A673 (cell line): ENCODE results near the gene TRDMT1. TPM values are rescaled to one million over a fixed set of nuclear protein-coding genes. Genes with fewer than 3 reads are reported as not detected.

Experiments
- BruUV-seq: library from RNA; stranded (reverse); fragments of 400-500 nt; replicated peaks from 2 replicates; lab custom pipeline; 2021; lab: Mats Ljungman, UMichigan
- CTCF ChIA-PET: fragments of 300-600 bp; sonication (Branson Sonifier 250); formaldehyde crosslinking; loops from one replicate; lab custom pipeline; 2022; ENCODE audit warnings: antibody characterized with exemption; lab: Charles Lee
- POLR2A ChIA-PET: fragments of 300-600 bp; sonication (Branson Sonifier 250); formaldehyde crosslinking; loops from one replicate; lab custom pipeline; 2022; ENCODE audit warnings: antibody characterized with exemption; ENCODE audit not compliant: low non-redundant PET; lab: Charles Lee
- DNase-seq: peaks from one replicate; pipeline ENCODE4 v3.0.0-alpha.2; 2015; ENCODE audit warnings: low spot score
- H3K27ac ChIP-seq: fragments of 200-600 bp; sonication (generic); 2 replicates; pipeline ENCODE4 v1.5.1; 2016; ENCODE audit warnings: mixed run types, low read depth, mild to moderate bottlenecking, mixed read lengths, antibody characterized with exemption, low read length; ENCODE audit not compliant: poor library complexity, severe bottlenecking
- H3K27me3 ChIP-seq: fragments of 200-600 bp; sonication (generic); replicated peaks from 2 replicates; pipeline ENCODE4 v1.6.1; 2017; ENCODE audit warnings: mixed run types, low read depth, mild to moderate bottlenecking, mixed read lengths, antibody characterized with exemption, low read length; ENCODE audit not compliant: insufficient read depth, poor library complexity
- H3K36me3 ChIP-seq: fragments of 200-600 bp; sonication (generic); 2 replicates; pipeline ENCODE4 v1.6.1; 2016; ENCODE audit warnings: mixed run types, mild to moderate bottlenecking, mixed read lengths, antibody characterized with exemption, low read length; ENCODE audit not compliant: insufficient read depth, poor library complexity, severe bottlenecking
- H3K4me1 ChIP-seq: fragments of 200-600 bp; sonication (generic); 2 replicates; pipeline ENCODE4 v1.6.1; 2017; ENCODE audit warnings: mixed run types, mild to moderate bottlenecking, mixed read lengths, antibody characterized with exemption, low read length; ENCODE audit not compliant: insufficient read depth, poor library complexity, severe bottlenecking
- H3K4me3 ChIP-seq: fragments of 200-600 bp; sonication (generic); 2 replicates; pipeline ENCODE4 v1.5.1; 2016; ENCODE audit warnings: low read depth, mixed run types, mild to moderate bottlenecking, mixed read lengths, low read length; ENCODE audit not compliant: poor library complexity, severe bottlenecking
- H3K9me3 ChIP-seq: fragments of 200-600 bp; sonication (generic); 2 replicates; pipeline ENCODE4 v1.6.1; 2016; ENCODE audit warnings: mixed run types, low read depth, mild to moderate bottlenecking, mixed read lengths, antibody characterized with exemption, low read length; ENCODE audit not compliant: poor library complexity, severe bottlenecking
- EZH2 ChIP-seq: fragments of 200-600 bp; sonication (generic); IDR thresholded peaks from 2 replicates; pipeline ENCODE4 v1.6.1; 2017; ENCODE audit warnings: borderline replicate concordance, low read depth, mild to moderate bottlenecking, mixed read lengths, antibody characterized with exemption, low read length; ENCODE audit not compliant: poor library complexity, severe bottlenecking
- intact Hi-C: fragments of 100-400 bp; cut with micrococcal nuclease; formaldehyde crosslinking; loops from one replicate; pipeline ENCODE4 v1.10.0; 2022; ENCODE audit not compliant: unreplicated experiment
- total RNA-seq: library from RNA; stranded (reverse); gene quantifications from 2 replicates; pipeline ENCODE4 v1.2.3, GENCODE V29; 2021
- TF ChIP-seq, protein P1 (sequence below): fragments of 300-800, 200-600 bp; sonication (generic); conservative IDR thresholded peaks from 2 replicates; pipeline ENCODE4 v1.5.1; 2017; ENCODE audit warnings: low read depth, mild to moderate bottlenecking, antibody characterized with exemption, low read length, moderate library complexity, mixed read lengths

The TRDMT1 gene
- total RNA-seq, 1 experiment from 2014 or later: 14.0 TPM

DNA sequence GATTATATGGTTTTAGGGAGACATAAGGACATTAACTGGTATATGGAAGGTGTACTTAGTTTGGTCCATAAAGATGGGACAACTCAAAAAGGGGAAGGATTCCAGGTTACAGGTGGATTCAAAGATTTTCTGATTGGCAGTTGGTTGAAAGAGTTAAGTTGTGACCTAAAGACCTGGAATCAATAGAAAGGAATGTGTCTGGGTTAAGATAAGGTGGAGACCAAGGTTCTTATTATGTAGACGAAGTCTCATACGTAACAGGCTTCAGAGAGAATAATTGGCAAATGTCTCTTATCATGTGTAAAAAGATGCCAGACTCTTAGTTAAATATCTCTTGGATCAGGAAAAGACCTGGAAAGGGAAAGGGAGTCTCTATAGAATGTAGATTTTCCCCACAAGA lies 1.0 kb upstream of the TRDMT1 start:
- intact Hi-C loops: no loop called here
- Histone ChIP-seq H3K27ac (no peak overlapping the region), H3K4me3 (no peak overlapping the region), H3K27me3 (no peaks in the 10 kb centered on the region), H3K4me1 (peaks cover 34% of the 10 kb centered on the region), H3K9me3 (no peaks in the 10 kb centered on the region), H3K36me3 (no peaks in the 10 kb centered on the region)
- no peak for TF ChIP-seq EZH2
- TF ChIP-seq, protein P1, sequence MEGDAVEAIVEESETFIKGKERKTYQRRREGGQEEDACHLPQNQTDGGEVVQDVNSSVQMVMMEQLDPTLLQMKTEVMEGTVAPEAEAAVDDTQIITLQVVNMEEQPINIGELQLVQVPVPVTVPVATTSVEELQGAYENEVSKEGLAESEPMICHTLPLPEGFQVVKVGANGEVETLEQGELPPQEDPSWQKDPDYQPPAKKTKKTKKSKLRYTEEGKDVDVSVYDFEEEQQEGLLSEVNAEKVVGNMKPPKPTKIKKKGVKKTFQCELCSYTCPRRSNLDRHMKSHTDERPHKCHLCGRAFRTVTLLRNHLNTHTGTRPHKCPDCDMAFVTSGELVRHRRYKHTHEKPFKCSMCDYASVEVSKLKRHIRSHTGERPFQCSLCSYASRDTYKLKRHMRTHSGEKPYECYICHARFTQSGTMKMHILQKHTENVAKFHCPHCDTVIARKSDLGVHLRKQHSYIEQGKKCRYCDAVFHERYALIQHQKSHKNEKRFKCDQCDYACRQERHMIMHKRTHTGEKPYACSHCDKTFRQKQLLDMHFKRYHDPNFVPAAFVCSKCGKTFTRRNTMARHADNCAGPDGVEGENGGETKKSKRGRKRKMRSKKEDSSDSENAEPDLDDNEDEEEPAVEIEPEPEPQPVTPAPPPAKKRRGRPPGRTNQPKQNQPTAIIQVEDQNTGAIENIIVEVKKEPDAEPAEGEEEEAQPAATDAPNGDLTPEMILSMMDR: no peak
- BruUV-seq: no TSS peak
- CTCF ChIA-PET: no interaction called here
- POLR2A ChIA-PET: no interaction called here
- no peak for DNase-seq

DNA sequence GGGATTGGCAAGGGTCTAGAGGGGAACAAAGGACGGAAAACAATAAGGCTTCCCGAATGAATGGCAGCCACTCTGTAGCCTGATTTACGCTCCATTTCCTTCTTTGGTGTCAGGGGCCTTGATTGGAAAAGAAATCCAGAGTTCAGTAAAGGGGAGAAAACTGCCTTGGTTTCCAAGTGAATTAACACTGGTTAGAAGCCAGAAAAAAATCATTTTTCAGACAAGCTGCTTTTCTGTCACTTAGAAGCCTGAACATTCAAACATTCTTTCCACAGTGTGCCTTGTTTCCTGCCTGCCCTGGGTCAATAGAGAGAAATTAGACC lies 283 bp upstream of the TRDMT1 start:
- no peaks in the 10 kb centered on the region for H3K9me3 ChIP-seq
- H3K36me3 ChIP-seq: no peaks in the 10 kb centered on the region
- no peaks in the 10 kb centered on the region for H3K27me3 ChIP-seq
- peaks cover 34% of the 10 kb centered on the region for H3K4me1 ChIP-seq
- intact Hi-C loops: loop anchor here (2.0 kb wide), 1 partner anchor 27 kb away; the partner anchor contains the start of gene VIM
- peak overlapping the region; percentile 96 for H3K27ac ChIP-seq
- TF ChIP-seq, protein P1: no peak
- no peak for TF ChIP-seq EZH2
- H3K4me3 ChIP-seq: peak overlapping the region; percentile 58
- POLR2A ChIA-PET: no interaction called here
- DNase-seq: no peak
- BruUV-seq: TSS peak; percentile 84
- CTCF ChIA-PET: no interaction called here

DNA sequence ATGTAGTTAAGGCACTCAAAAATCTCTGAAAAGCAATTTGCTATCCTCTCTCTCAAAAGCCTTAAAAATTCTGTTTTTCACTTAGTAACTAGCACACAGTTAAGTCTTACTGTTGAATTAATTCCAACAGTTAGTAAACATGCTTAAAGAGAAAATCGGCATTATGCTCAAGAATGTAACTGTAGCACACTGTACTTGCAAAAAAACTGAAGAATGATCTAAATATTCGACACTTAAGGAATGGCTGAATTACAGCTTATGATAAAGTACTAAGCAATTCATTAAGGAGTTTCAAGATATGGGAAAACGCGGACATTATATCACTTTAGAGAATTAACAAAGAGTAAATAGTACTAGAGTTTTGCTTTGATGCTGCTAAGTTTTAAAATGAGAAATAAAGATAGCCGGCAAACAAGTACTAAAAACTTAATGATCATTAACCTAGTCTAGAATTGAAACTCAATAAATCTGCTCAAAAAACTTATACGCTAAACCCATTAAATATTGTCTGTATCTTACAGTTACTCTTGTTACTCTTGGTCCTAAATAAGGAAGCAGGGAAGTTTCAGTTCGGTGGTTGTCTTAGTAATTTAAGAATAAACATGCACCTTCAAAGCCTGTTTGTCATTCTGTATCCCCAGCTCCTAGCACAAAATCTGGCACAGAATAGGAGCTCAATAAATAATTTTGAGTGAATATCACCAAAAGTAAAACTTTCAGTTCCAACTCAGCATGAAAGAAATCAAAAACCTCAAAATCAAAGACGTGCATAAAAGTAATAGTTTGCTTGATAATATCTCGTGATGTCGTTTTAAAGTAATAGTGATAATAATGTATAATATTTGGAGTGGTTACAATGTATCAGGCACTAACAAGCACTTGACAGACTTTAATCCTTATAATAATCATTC lies 1.2 kb downstream of the TRDMT1 start:
- no peaks in the 10 kb centered on the region for H3K27me3 ChIP-seq
- peak overlapping the region; percentile 58 for H3K4me3 ChIP-seq
- ChIA-PET POLR2A (no interaction called here), CTCF (interaction anchor here (1.5 kb wide), 1 partner anchor 30 kb away, joined by 4 read pairs; no protein-coding TSS in a partner anchor)
- no peaks in the 10 kb centered on the region for H3K9me3 ChIP-seq
- no peak for DNase-seq
- no peaks in the 10 kb centered on the region for H3K36me3 ChIP-seq
- H3K27ac ChIP-seq: peak overlapping the region; percentile 96
- BruUV-seq: TSS peak; percentile 60
- H3K4me1 ChIP-seq: peaks cover 30% of the 10 kb centered on the region
- no peak for TF ChIP-seq EZH2
- TF ChIP-seq, protein P1: no peak
- intact Hi-C loops: loop anchor here (2.0 kb wide), 1 partner anchor 29 kb away; the partner anchor contains the start of gene VIM
